Occipital lobe (tissue), 2 donors: ENCODE measurements around the gene RSPH4A. TPM values are rescaled to one million over a fixed set of nuclear protein-coding genes. Genes with fewer than 3 reads are reported as not detected.
"Not testable (repeated sequence)": the region's sequence is repeated elsewhere in the genome, so short reads cannot be mapped to it uniquely, and the experiment has no call there.

Source experiments
- DNase-seq: peaks from one replicate; lab custom pipeline; 2025; lab: John Stamatoyannopoulos, UW
- total RNA-seq: library from RNA; depleted of rRNA; stranded (reverse); fragments of >200 nt; gene quantifications from one replicate; pipeline ENCODE4 v1.2.3, GENCODE V29; 2014

RSPH4A gene
- total RNA-seq, 1 donor from 2014 or later = 2.7 TPM

GRCh38 chr6:116625872-116626271 is 9.6 kb downstream of the RSPH4A start:
- no peak for DNase-seq

GRCh38 chr6:116629563-116629981 is 13.3 kb downstream of the RSPH4A start:
- DNase-seq = no peak

GRCh38 chr6:116631379-116631990 is 15.2 kb downstream of the RSPH4A start:
- no peak for DNase-seq

GRCh38 chr6:116633685-116634084 is 17.4 kb downstream of the RSPH4A start:
- DNase-seq = no peak

GRCh38 chr6:116648156-116648555 is 31.9 kb downstream of the RSPH4A start:
- DNase-seq = no peak

GRCh38 chr6:116649129-116649528 is 32.9 kb downstream of the RSPH4A start:
- no peak for DNase-seq

- DNase-seq = no peak
Observed at GRCh38 chr6:116651916-116652315, 35.6 kb downstream of the RSPH4A start.

GRCh38 chr6:116661594-116661993 is 45.3 kb downstream of the RSPH4A start:
- no peak for DNase-seq

GRCh38 chr6:116662202-116662601 is 45.9 kb downstream of the RSPH4A start:
- no peak for DNase-seq

GRCh38 chr6:116663308-116663707 is 47.0 kb downstream of the RSPH4A start:
- no peak for DNase-seq

GRCh38 chr6:116664169-116664568 is 47.9 kb downstream of the RSPH4A start:
- DNase-seq = not testable (repeated sequence)

GRCh38 chr6:116665464-116665863 is 49.2 kb downstream of the RSPH4A start:
- no peak for DNase-seq

GRCh38 chr6:116666869-116667268 is 50.6 kb downstream of the RSPH4A start:
- no peak for DNase-seq

- DNase-seq = no peak
Observed at GRCh38 chr6:116667623-116668022, 51.3 kb downstream of the RSPH4A start.

GRCh38 chr6:116672306-116672705 is 56.0 kb downstream of the RSPH4A start:
- no peak for DNase-seq

GRCh38 chr6:116676021-116676420 is 59.7 kb downstream of the RSPH4A start:
- DNase-seq = no peak

- DNase-seq = peak; percentile 88
Observed at GRCh38 chr6:116680880-116681672, 64.8 kb downstream of the RSPH4A start, which contains the start of gene KPNA5. TSS of gene KPNA5 (plus strand) at chr6:116681211. CDS start at chr6:116681335, 124 bp downstream.

- DNase-seq = peak; percentile 10
Observed at GRCh38 chr6:116682334-116682712, 66.0 kb downstream of the RSPH4A start.

Other genes with a start within 250 kb of the RSPH4A start
- gene DSE, start 245.5 kb upstream of the RSPH4A start, total RNA-seq = 26.2 TPM
- gene CALHM6, start 155.1 kb upstream of the RSPH4A start, total RNA-seq = 2.7 TPM
- 0.78 TPM for gene CALHM5, start 104.8 kb upstream of the RSPH4A start, total RNA-seq
- not detected for gene TRAPPC3L, start 70.8 kb upstream of the RSPH4A start, total RNA-seq
- gene CALHM4, start 62.7 kb upstream of the RSPH4A start, total RNA-seq = not detected
- 33.4 TPM for gene RWDD1, start 45.0 kb upstream of the RSPH4A start, total RNA-seq
- 47.1 TPM for gene ZUP1, start 52.3 kb downstream of the RSPH4A start, total RNA-seq
- gene KPNA5, start 64.7 kb downstream of the RSPH4A start, total RNA-seq = 96.7 TPM
- 2.8 TPM for gene FAM162B, start 149.2 kb downstream of the RSPH4A start, total RNA-seq
- not detected for gene GPRC6A, start 212.6 kb downstream of the RSPH4A start, total RNA-seq